Posterior vena cava (tissue), 2 donors: Measurements from ENCODE around the gene THG1L. TPM values are rescaled to one million over a fixed set of nuclear protein-coding genes. Genes with fewer than 3 reads are reported as not detected.
"Not testable (repeated sequence)": the region's sequence is repeated elsewhere in the genome, so short reads cannot be mapped to it uniquely, and the experiment has no call there.

Experiments used
- DNase-seq: peaks from one replicate; pipeline ENCODE4 v3.0.0-alpha.2; 2020; ENCODE audit warnings: low spot score
- intact Hi-C, 2 donors: fragments of 100-400 bp; cut with DNase I; formaldehyde crosslinking; loops; one replicate each; pipeline versions ENCODE4 v1.14.1 to v1.14.2; 2022 to 2023
- total RNA-seq, 2 donors: library from RNA; stranded (reverse); fragmentation: NEBNext Ultra II Directional; extraction: Animal tissue kit (Norgen Biotek cat#: 25700); gene quantifications; one replicate each; pipeline ENCODE4 v1.2.1, GENCODE V29; 2021
- donor health status: DM: yes; HTN: yes; CAD: no.
- donor health status: DM: yes; HTN: yes; CAD: no.

THG1L gene
- total RNA-seq, 2 donors from 2014 or later = 7.4 to 8.4 TPM

DNA sequence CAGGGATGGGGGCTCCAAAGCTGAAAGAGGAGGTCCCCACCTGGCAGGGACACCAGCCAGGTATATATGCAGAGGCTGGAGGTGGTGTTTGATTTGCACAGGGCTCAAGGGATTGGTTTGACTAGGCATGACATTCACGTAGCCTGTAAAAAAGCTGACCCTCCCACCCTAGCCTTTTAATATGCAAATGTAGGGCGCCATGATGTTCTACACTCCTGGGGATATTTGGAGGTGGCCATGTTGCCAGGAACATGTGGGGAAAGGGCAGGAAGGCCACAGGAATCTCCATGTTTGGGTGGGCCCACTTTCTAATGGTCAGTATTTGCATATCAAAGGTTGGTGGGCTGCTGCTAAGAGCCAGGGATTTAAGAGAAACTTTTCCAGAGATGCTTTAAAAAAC is 12.0 kb upstream of the THG1L start:
- DNase-seq = no peak
- intact Hi-C loops = loop anchor here in 1 of 2 donors (10.0 kb wide), 2 partner anchors 234 to 354 kb away; no protein-coding TSS in a partner anchor

DNA sequence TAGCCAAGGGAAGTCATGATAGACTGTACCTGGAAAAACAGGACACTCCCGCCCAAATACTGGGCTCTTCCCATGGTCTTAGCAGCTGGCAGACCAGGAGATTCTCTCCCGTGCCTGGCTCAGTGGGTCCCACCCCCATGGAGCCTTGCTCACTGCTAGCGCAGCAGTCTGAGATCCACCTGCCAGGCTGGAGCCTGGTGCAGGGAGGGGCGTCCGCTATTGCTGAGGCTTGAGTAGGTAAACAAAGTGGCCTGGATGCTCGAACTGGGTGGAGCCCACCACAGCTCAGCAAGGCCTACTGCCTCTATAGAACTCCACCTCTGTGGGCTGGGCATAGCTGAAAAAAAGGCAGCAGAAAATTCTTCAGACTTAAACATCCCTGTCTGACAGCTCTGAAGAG is 10.1 kb upstream of the THG1L start:
- intact Hi-C loops = no loop called here
- no peak for DNase-seq

GRCh38 chr5:157722895-157723294 is 8.3 kb upstream of the THG1L start:
- intact Hi-C loops, DNase-seq: not testable (repeated sequence)

- intact Hi-C loops, DNase-seq: not testable (repeated sequence)
Measured at GRCh38 chr5:157726607-157727006, 4.6 kb upstream of the THG1L start.

- DNase-seq, intact Hi-C loops: not testable (repeated sequence)
Measured at GRCh38 chr5:157727858-157728257, 3.4 kb upstream of the THG1L start.

GRCh38 chr5:157729858-157730257 is 1.4 kb upstream of the THG1L start:
- intact Hi-C loops = no loop called here
- DNase-seq = no peak

- no peak for DNase-seq
- intact Hi-C loops = no loop called here
Measured at GRCh38 chr5:157730900-157731271, 334 bp upstream of the THG1L start.

DNA sequence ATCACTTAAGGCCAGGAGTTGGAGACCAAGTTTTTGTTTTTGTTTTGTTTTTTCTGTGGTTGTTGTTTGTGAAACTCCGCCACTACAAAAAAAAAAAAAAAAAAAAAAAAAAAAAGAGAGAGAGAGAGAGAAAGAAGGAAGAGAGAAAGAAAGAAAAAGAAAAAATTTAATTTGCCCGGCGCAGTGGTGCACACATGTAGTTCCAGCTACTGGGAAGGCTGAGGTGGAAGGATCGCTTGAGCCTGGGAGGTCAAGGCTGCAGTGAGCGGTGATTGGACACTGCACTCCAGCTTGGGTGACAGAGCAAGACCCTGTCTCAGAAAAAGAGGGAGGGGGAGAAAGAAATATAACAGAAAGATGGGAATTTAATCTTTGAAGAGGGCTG is 902 bp downstream of the THG1L start:
- no peak for DNase-seq
- intact Hi-C loops = no loop called here

DNA sequence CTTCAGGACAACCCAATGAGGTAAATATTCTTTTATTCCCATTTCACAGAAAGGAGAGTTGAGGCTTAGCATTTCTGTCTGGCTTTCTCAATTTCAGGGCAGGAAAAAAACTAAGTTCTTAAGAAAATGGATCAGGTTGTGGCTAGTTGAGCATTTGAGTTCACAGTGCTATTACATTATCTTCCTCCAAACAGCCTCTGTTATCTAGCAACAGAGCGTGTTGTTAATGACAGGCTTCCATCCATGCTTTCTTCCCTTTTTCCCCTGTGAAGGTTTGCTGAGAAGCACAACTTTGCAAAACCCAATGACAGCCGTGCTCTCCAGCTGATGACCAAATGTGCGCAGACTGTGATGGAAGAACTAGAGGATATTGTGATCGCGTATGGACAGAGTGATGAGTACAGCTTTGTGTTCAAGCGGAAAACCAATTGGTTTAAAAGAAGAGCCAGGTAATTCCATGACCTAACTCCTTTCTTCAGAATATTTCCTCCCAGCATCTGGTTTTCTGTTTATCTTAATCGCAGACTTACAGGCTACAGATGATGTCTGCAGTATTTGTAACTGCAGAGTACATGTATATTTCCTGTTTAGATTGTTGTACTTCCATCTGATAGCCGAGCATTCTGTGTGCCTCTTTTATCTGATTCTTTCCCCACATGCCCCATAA is 1.5 kb downstream of the THG1L start:
- no peak for DNase-seq
- intact Hi-C loops = no loop called here

DNA sequence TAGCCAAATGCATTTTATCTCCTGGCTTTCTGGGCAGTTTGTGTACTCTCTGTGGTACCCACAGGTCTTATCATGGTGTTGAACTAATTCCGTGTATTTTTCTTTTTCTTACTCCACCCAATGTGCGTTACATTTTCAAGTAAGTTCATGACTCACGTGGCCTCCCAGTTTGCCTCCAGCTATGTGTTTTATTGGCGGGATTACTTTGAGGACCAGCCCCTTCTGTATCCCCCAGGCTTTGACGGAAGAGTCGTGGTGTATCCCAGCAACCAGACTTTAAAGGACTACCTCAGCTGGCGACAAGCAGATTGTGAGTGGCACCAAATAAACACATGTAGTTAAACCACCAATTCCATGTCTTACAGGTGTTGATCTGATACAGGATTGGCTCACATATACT is 3.2 kb downstream of the THG1L start:
- intact Hi-C loops = no loop called here
- DNase-seq = no peak

DNA sequence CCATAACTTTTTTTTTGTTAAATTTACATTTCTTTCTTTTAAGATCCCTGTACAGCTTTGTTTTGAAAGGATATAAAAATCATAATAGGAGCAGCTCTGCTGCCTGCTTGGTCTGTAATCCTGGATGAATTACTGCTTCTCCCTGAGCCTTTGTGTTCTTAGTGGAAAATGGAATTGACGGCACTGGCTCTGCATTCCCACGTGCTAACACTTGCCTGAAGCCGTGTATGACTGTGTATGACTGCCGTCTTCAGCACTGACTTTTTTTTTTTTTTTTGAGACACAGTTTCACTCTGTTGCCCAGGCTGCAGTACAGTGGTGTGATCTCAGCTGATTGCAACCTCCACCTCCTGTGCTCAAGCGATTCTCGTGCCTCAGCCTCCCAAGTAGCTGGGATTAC is 4.8 kb downstream of the THG1L start:
- no peak for DNase-seq
- intact Hi-C loops = no loop called here

- intact Hi-C loops = no loop called here
- no peak for DNase-seq
Measured at GRCh38 chr5:157739388-157740228, 8.4 kb downstream of the THG1L start.

- DNase-seq = no peak
- intact Hi-C loops = no loop called here
Measured at GRCh38 chr5:157740229-157740610, 9.0 kb downstream of the THG1L start.

DNA sequence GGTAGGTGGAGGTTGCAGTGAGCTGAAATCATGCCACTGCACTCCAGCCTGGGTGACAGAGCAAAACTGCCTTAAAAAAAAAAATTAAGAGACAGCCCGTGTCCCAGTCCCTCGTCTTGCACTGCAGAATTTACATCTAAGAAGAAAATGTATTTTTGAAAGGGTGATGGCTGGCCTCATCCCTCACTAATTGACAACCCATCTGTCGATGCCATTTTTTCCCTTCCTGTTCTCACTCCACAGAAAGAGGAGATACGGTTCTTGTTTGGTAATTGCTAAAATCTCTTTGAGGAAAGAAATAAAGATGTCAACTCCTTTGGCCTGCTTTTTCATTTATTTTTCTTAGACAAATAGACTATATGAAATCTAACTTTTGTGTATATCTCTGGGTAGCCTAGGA is 9.9 kb downstream of the THG1L start:
- intact Hi-C loops = no loop called here
- no peak for DNase-seq

DNA sequence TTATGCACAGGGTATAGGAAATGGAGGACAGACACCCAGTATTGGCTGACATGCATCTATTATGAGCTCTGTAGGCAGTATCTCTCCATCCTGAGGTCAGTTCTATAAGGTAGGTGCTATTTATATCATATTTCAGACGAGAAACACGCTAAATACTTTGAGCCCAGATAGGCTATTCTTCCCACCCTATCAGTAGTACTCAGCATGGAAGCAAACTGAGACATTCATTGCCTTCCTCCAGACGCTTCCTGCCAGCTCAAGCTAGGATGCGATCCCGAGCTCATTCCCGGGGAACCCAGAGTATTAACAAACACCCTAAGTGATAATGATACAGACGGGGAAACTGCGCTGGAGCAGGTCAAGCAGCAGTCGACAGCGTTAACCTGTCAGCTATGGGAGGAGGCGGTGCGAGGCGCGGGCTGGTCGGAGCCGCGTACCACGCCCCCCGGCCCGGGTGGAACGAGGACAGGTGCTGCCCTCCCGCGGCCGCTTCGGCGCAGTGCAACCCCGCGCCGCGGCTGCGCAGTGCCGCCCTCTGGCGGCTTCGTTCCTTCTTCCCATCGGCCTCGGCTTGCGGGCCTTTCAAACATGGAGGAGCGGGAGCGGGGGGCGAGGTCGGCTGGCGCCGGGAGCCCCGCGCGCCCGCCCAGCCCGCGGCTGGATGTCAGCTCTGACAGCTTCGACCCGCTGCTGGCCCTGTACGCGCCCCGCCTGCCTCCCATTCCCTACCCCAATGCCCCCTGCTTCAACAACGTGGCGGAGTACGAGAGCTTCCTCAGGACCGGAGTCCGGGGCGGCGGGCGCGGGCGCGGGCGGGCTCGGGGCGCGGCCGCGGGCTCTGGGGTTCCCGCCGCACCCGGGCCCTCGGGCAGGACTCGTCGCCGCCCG is 12.2 kb downstream of the THG1L start, which contains the start of gene LSM11:
LSM11 (plus strand) TSS at position 550 of the 888 bp plus-strand sequence; CDS start at position 589, 39 bp downstream.
- DNase-seq = peak; percentile 96
- intact Hi-C loops = no loop called here

DNA sequence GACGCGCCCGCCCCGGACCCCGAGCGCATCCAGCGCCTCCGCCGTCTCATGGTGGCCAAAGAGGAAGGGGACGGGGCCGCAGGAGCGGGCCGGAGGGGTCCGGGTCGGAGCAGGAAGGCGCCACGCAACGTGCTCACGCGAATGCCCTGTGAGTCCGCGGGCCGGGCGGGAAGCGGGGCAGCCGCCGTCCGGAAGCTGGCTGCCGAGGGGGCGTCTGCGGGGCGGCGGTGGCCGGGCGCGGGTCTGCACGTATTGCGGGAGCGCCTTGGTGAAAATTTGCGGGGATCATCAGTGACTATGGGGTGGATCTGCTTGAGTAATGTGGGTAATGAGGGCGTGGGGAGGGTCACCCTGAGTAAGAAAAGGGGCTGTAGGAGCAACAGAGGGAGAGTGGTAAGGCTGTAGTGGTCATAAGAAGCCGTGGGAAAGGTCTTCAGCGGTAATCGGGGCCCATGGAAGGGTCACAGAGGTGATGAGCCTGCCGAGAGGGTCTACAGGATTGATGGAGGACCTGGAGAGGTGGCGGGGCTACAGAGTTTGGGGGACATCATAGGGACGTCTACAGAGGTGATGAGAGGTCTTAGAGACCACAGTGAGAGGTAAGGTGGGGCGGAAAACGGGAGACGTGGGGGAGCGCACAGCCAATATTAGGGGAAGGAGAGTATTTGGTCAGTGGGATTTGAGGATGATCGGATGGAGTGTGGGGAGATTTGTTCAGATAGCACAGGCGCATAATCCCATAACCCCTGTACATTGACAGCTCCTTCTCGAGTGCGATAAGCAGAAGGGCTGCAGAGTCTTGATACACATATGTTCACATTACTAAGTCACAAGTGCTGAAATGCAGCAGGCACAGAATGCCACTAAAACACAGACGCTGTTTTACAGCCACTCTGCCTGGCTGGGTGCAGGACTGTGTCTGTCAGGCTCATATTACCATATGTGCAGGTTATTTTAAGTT is 13.1 kb downstream of the THG1L start:
- intact Hi-C loops = no loop called here
- peak; percentile 85 for DNase-seq

GRCh38 chr5:157745041-157745456 is 13.8 kb downstream of the THG1L start:
- DNase-seq = no peak
- intact Hi-C loops = no loop called here

GRCh38 chr5:157747173-157747740 is 16.0 kb downstream of the THG1L start:
- intact Hi-C loops = no loop called here
- no peak for DNase-seq
